K562 (cell line): Measurements from ENCODE around the gene SULT2B1. TPM values are rescaled to one million over a fixed set of nuclear protein-coding genes. Genes with fewer than 3 reads are reported as not detected.

Experiments used
- HMGXB4 ChIP-seq: sonication (generic); formaldehyde crosslinking; IDR thresholded peaks from 2 replicates; pipeline ENCODE4 v1.8.1; 2023; ENCODE audit warnings: mild to moderate bottlenecking, missing genetic modification reagents
- PKNOX1 ChIP-seq: fragments of 450-650 bp; IDR thresholded peaks from 2 replicates; pipeline ENCODE4 v1.6.1; 2016
- POLR3G ChIP-seq: IDR thresholded peaks from 2 replicates; pipeline ENCODE4 v1.6.1; 2011; ENCODE audit not compliant: insufficient read length, insufficient replicate concordance; ENCODE audit errors: extremely low read depth
- RBM14 ChIP-seq: fragments of 200-400 bp; formaldehyde crosslinking; IDR thresholded peaks from 2 replicates; pipeline ENCODE4 v1.6.1; 2018; ENCODE audit warnings: low read depth, mild to moderate bottlenecking, low read length, moderate library complexity, borderline replicate concordance; ENCODE audit not compliant: insufficient read depth
- RFX1 ChIP-seq: fragments of 450-650 bp; IDR thresholded peaks from 2 replicates; pipeline ENCODE4 v1.6.1; 2016; ENCODE audit warnings: mild to moderate bottlenecking, moderate library complexity
- UBTF ChIP-seq, 2 experiments: IDR thresholded peaks; 2 replicates each; pipeline ENCODE4 v1.6.1; 2012; ENCODE audit warnings: improper control_type of control experiment in 2 of 2, low read depth in 2 of 2, low read length in 2 of 2, borderline replicate concordance in 1 of 2
- ZNF143 ChIP-seq: sonication (generic); formaldehyde crosslinking; IDR thresholded peaks from 2 replicates; pipeline ENCODE4 v1.9.0; 2022; ENCODE audit warnings: mild to moderate bottlenecking, missing genetic modification reagents
- polyA plus RNA-seq, 8 experiments: library from polyadenylated mRNA; depleted of rRNA in 4 of 8; stranded (reverse) in 5 of 8; unstranded in 3 of 8; fragments of >200 nt; fragmentation: Nextera tagmentation in 2 of 8; fragmentation: Illumina TruSeq in 1 of 8; extraction: Ambion mirVana in 2 of 8; extraction: Trizol in 1 of 8; gene quantifications; 2 replicates each; pipeline versions ENCODE4 v1.2.1 to v1.2.3, GENCODE V29; 2011 to 2014; ENCODE audit warnings: inconsistent platforms in 1 of 8, missing spikeins in 1 of 8
- total RNA-seq, 7 experiments: library from RNA; depleted of rRNA in 6 of 7; stranded (reverse); fragments of >200 nt in 6 of 7; fragmentation: Illumina TruSeq in 2 of 7; extraction: Trizol in 2 of 7; gene quantifications; 2 replicates each; pipeline versions ENCODE4 v1.2.1 to v1.2.3, GENCODE V29; 2011 to 2021; ENCODE audit warnings: low replicate concordance in 1 of 7
- TF ChIP-seq, protein P1 (sequence below): IDR thresholded peaks from 2 replicates; pipeline ENCODE4 v1.6.1; 2011; ENCODE audit warnings: borderline replicate concordance, low read depth, mild to moderate bottlenecking, moderate library complexity, low read length; ENCODE audit not compliant: insufficient read depth, poor library complexity, severe bottlenecking
- TF ChIP-seq, protein P2 (sequence below): sonication (generic); formaldehyde crosslinking; IDR thresholded peaks from 2 replicates; pipeline ENCODE4 v1.8.0; 2022; ENCODE audit warnings: mild to moderate bottlenecking, missing genetic modification reagents
- TF ChIP-seq, protein P3 (sequence below): sonication (generic); formaldehyde crosslinking; IDR thresholded peaks from 2 replicates; pipeline ENCODE4 v1.8.0; 2022; ENCODE audit warnings: missing genetic modification reagents, mild to moderate bottlenecking, moderate library complexity, borderline replicate concordance

The SULT2B1 gene
- total and polyA plus RNA-seq, 9 of the 15 experiments (the other 6 are each of a cell fraction or from before 2014, with no cell fraction given): 0.09 to 0.62 (median 0.22) TPM; not detected in 2

DNA sequence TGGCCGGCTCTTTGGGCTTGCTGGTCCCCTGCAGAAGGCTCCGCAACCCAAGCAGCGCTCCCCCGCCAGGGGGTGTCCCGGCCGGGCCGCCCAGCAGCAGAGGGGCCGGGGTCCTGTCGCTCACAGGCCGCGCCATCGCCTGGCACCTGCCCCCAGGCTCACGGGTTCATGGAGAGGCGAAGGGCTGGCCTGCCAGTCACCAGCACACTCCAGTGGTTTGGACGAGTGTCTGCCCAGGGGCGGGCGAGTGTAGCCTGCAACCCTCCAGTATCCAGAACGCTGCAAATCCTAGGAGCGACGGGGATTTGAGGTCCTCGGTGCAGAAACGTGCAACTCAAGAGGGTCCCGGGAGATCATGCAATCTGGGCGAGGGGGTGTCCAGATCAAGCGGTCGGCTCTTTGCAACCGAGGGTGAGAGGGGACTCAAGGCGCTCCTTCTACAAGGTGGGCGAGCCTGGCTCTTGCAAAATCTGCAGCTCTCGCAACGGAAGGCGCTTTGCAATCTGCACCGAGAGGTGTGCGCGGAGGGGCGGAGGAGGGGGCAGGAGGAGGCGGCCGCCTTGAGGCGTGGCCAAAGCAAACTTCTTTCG is 85.0 kb downstream of the SULT2B1 start, which contains the start of gene DBP (continued):
- TF ChIP-seq, protein P1, sequence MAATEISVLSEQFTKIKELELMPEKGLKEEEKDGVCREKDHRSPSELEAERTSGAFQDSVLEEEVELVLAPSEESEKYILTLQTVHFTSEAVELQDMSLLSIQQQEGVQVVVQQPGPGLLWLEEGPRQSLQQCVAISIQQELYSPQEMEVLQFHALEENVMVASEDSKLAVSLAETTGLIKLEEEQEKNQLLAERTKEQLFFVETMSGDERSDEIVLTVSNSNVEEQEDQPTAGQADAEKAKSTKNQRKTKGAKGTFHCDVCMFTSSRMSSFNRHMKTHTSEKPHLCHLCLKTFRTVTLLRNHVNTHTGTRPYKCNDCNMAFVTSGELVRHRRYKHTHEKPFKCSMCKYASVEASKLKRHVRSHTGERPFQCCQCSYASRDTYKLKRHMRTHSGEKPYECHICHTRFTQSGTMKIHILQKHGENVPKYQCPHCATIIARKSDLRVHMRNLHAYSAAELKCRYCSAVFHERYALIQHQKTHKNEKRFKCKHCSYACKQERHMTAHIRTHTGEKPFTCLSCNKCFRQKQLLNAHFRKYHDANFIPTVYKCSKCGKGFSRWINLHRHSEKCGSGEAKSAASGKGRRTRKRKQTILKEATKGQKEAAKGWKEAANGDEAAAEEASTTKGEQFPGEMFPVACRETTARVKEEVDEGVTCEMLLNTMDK: peak; percentile 70
- TF ChIP-seq, protein P2, sequence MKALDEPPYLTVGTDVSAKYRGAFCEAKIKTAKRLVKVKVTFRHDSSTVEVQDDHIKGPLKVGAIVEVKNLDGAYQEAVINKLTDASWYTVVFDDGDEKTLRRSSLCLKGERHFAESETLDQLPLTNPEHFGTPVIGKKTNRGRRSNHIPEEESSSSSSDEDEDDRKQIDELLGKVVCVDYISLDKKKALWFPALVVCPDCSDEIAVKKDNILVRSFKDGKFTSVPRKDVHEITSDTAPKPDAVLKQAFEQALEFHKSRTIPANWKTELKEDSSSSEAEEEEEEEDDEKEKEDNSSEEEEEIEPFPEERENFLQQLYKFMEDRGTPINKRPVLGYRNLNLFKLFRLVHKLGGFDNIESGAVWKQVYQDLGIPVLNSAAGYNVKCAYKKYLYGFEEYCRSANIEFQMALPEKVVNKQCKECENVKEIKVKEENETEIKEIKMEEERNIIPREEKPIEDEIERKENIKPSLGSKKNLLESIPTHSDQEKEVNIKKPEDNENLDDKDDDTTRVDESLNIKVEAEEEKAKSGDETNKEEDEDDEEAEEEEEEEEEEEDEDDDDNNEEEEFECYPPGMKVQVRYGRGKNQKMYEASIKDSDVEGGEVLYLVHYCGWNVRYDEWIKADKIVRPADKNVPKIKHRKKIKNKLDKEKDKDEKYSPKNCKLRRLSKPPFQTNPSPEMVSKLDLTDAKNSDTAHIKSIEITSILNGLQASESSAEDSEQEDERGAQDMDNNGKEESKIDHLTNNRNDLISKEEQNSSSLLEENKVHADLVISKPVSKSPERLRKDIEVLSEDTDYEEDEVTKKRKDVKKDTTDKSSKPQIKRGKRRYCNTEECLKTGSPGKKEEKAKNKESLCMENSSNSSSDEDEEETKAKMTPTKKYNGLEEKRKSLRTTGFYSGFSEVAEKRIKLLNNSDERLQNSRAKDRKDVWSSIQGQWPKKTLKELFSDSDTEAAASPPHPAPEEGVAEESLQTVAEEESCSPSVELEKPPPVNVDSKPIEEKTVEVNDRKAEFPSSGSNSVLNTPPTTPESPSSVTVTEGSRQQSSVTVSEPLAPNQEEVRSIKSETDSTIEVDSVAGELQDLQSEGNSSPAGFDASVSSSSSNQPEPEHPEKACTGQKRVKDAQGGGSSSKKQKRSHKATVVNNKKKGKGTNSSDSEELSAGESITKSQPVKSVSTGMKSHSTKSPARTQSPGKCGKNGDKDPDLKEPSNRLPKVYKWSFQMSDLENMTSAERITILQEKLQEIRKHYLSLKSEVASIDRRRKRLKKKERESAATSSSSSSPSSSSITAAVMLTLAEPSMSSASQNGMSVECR (CRISPR knock-in tag): peak; percentile 64; the same call in 1 of the 2 replicates
- no peak for TF ChIP-seq POLR3G
- TF ChIP-seq UBTF (IDR thresholded peaks at IDR 0.05; ENCODE audit: borderline replicate concordance in 1 of 2, low read depth in 2 of 2, low read length in 2 of 2): 0 out of 4 replicates have a peak, but pooled peaks have one; percentile 65 to 70
- 0 out of 2 replicates have a peak, but pooled peaks have one; percentile 27 for TF ChIP-seq RBM14
- TF ChIP-seq HMGXB4 (CRISPR knock-in tag): 0 out of 2 replicates have a peak, but pooled peaks have one; percentile 15
- TF ChIP-seq RFX1: no peak
- TF ChIP-seq, protein P3, sequence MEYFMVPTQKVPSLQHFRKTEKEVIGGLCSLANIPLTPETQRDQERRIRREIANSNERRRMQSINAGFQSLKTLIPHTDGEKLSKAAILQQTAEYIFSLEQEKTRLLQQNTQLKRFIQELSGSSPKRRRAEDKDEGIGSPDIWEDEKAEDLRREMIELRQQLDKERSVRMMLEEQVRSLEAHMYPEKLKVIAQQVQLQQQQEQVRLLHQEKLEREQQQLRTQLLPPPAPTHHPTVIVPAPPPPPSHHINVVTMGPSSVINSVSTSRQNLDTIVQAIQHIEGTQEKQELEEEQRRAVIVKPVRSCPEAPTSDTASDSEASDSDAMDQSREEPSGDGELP (CRISPR knock-in tag): 0 out of 2 replicates have a peak, but pooled peaks have one; percentile 38
- 0 out of 2 replicates have a peak, but pooled peaks have one; percentile 26 for TF ChIP-seq ZNF143
- peak; percentile 51 for TF ChIP-seq PKNOX1
